ENCODE results near the gene CAPG. TPM values are rescaled to one million over a fixed set of nuclear protein-coding genes. Genes with fewer than 3 reads are reported as not detected.

CAPG gene
- total and polyA plus RNA-seq, 2 of the 4 experiments (the other 2 are of a cell fraction), result 79.9 to 98.3 TPM

GRCh38 chr2:85393836-85394235 is 16.3 kb downstream of the CAPG start:
- dilution Hi-C loops (cut with HindIII; ENCODE audit: low sequenced_read_pairs, unreplicated experiment) (no loop called here), in situ Hi-C loops (cut with MboI; ENCODE audit: low sequenced_read_pairs) (no loop called here), intact Hi-C loops (cut with micrococcal nuclease) (no loop called here)
- no peak overlapping the region for H3K4me2 ChIP-seq (ENCODE audit: low read depth, low read length)
- H3K27ac ChIP-seq (ENCODE audit: insufficient read depth, low read length), result no peak overlapping the region
- peak overlapping the region; percentile 31; the same call in 1 of the 2 replicates for H3K23ac ChIP-seq (ENCODE audit: low read depth, low read length)
- no peak overlapping the region for H2BK120ac ChIP-seq (ENCODE audit: low read depth, low read length)
- H3K56ac ChIP-seq (ENCODE audit: extremely low read depth, insufficient read depth, low read length), result no peak overlapping the region
- H3K79me1 ChIP-seq (ENCODE audit: low read depth in 1 of 2, low read length in 2 of 2), result no peaks in the 10 kb centered on the region
- peaks cover 7% of the 10 kb centered on the region; the same call in 1 of the 2 replicates for H3K9me1 ChIP-seq (ENCODE audit: insufficient read depth, low read length)
- no peak overlapping the region for H2BK5ac ChIP-seq (ENCODE audit: low read depth, low read length, poor library complexity, severe bottlenecking)
- H3K9me3 ChIP-seq (ENCODE audit: control insufficient read depth, insufficient read depth, low read length), result no peaks in the 10 kb centered on the region
- no peak overlapping the region for H2BK15ac ChIP-seq (ENCODE audit: low read depth, low read length)
- BruUV-seq (replicated peaks), result no TSS peak
- no peak overlapping the region for H2BK20ac ChIP-seq (ENCODE audit: low read depth, low read length)
- no peak overlapping the region for H3K4ac ChIP-seq (ENCODE audit: low read depth, low read length)
- peaks cover 26% of the 10 kb centered on the region for H3K36me3 ChIP-seq (ENCODE audit: control insufficient read depth, insufficient read depth, low read length)
- CTCF ChIA-PET, result interaction anchor here (0.6 kb wide), 1 partner anchor 244 kb away, joined by 3 read pairs; no protein-coding TSS in a partner anchor
- H3K27me3 ChIP-seq (ENCODE audit: control insufficient read depth, insufficient read depth, low read length), result no peaks in the 10 kb centered on the region
- DNase-seq, result peak; percentile 36
- H3K14ac ChIP-seq (replicated peaks; ENCODE audit: low read depth, low read length), result 0 out of 2 replicates have a peak overlapping the region, but pooled peaks have one; percentile 3
- ATAC-seq (ENCODE audit: low read depth), result peak; percentile 80
- POLR2A ChIA-PET (ENCODE audit: unreplicated experiment), result no interaction called here
- H4K91ac ChIP-seq (ENCODE audit: insufficient read depth, low read depth, low read length), result no peak overlapping the region
- no peak overlapping the region for H3K4me3 ChIP-seq (ENCODE audit: insufficient read depth, low read depth, low read length)
- H3K9ac ChIP-seq (ENCODE audit: low read depth, low read length), result no peak overlapping the region
- H2AFZ ChIP-seq (replicated peaks; ENCODE audit: low read length, poor library complexity), result no peak overlapping the region
- peak overlapping the region; percentile 33 for H2AK9ac ChIP-seq (replicated peaks; ENCODE audit: low read depth, low read length, poor library complexity)
- whole genome bisulfite sequencing, 2 experiments (ENCODE audit: extremely low coverage in 2 of 2, insufficient read length in 1 of 2), result no CpG with 5 or more reads among the region's 4 CpGs
- peaks cover 4% of the 10 kb centered on the region for H3K4me1 ChIP-seq (ENCODE audit: control insufficient read depth, insufficient read depth, low read length)
- H4K8ac ChIP-seq (ENCODE audit: low read depth in 2 of 2, low read length in 2 of 2), result no peak overlapping the region
- no peaks in the 10 kb centered on the region; the same call in 1 of the 2 replicates for H4K20me1 ChIP-seq (ENCODE audit: insufficient read depth, low read length)
- TF ChIP-seq USF2 (IDR thresholded peaks at IDR 0.05; ENCODE audit: low read depth, low read length) (no peak), ELK1 (IDR thresholded peaks at IDR 0.05; ENCODE audit: borderline replicate concordance, low read depth, low read length) (no peak), POLR2A (IDR thresholded peaks at IDR 0.05; ENCODE audit: low read depth, low read length) (no peak), MXI1 (IDR thresholded peaks at IDR 0.05; ENCODE audit: borderline replicate concordance, low read depth, low read length) (no peak), RCOR1 (IDR thresholded peaks at IDR 0.05; ENCODE audit: insufficient replicate concordance, low read length) (no peak), RFX5 (IDR thresholded peaks at IDR 0.05; ENCODE audit: low read depth, low read length) (no peak), BHLHE40 (IDR thresholded peaks at IDR 0.05; ENCODE audit: low read depth, low read length) (no peak), MAFK (IDR thresholded peaks at IDR 0.05; ENCODE audit: low read depth, low read length) (no peak), CTCF (conservative IDR thresholded peaks at IDR 0.05; ENCODE audit: low read depth, low read length) (no peak), MAZ (IDR thresholded peaks at IDR 0.05; ENCODE audit: borderline replicate concordance, low read depth, low read length) (no peak), CEBPB (IDR thresholded peaks at IDR 0.05; ENCODE audit: low read depth, low read length) (no peak), RAD21 (IDR thresholded peaks at IDR 0.05; ENCODE audit: low read length) (no peak), SMC3 (IDR thresholded peaks at IDR 0.05; ENCODE audit: low read depth, low read length) (no peak), CHD1 (IDR thresholded peaks at IDR 0.05; ENCODE audit: low read depth, low read length) (no peak), FOS (IDR thresholded peaks at IDR 0.05; ENCODE audit: low read depth, low read length) (no peak), NFE2L2 (IDR thresholded peaks at IDR 0.05; ENCODE audit: low read depth, low read length) (no peak)
- H3K18ac ChIP-seq (ENCODE audit: low read depth, low read length), result no peak overlapping the region
- no peak overlapping the region for H2AK5ac ChIP-seq (ENCODE audit: low read depth, low read length)
- H4K5ac ChIP-seq (ENCODE audit: low read depth, low read length), result no peak overlapping the region

Data from IMR-90 (cell line).